Right lobe of liver (tissue), 4 donors: ENCODE data around the gene POLR2H.

Experiments
- CTCF ChIP-seq, 4 donors: fragments of 200-600 bp in 3 of 4; fragments of 450-650 bp in 1 of 4; IDR thresholded peaks; one replicate each; pipeline versions ENCODE4 v1.5.1 to v1.8.0; 2016 to 2022; ENCODE audit warnings: antibody characterized with exemption in 4 of 4, mild to moderate bottlenecking in 2 of 4
- POLR2A ChIP-seq: fragments of 450-650 bp; IDR thresholded peaks from one replicate; pipeline ENCODE4 v1.6.1; 2017; ENCODE audit warnings: antibody characterized with exemption, mild to moderate bottlenecking
- donor health status: DM: no; HTN: no; CAD: no.
- donor health status: DM: no; HTN: no; CAD: no.
- donor health status: DM: no; HTN: yes; CAD: no.

GRCh38 chr3:184380185-184380626, 18.7 kb downstream of the POLR2H start:
- TF ChIP-seq CTCF (IDR thresholded peaks at IDR 0.05) (no peak), POLR2A (no peak)
